Measurements from ENCODE around the gene GEMIN4.

GEMIN4 gene

GRCh38 chr17:742147-742793 is 9.8 kb downstream of the GEMIN4 start:
- Histone ChIP-seq H4K20me1 (ENCODE audit: insufficient read depth, low read length) (peaks cover 80% of the 10 kb centered on the region), H3K9ac (ENCODE audit: low read depth, low read length) (no peak overlapping the region), H3K27me3 (ENCODE audit: insufficient read depth, low read length, poor library complexity) (no peaks in the 10 kb centered on the region), H3K27ac (ENCODE audit: low read length) (no peak overlapping the region), H3K4me3 (ENCODE audit: low read depth in 1 of 2, low read length in 2 of 2) (no peak overlapping the region), H3K9me3 (ENCODE audit: insufficient read depth, low read length, severe bottlenecking) (no peaks in the 10 kb centered on the region), H3K79me2 (ENCODE audit: insufficient read depth, low read length) (peaks cover 69% of the 10 kb centered on the region), H3K4me1 (ENCODE audit: insufficient read depth, low read length) (peaks cover 8% of the 10 kb centered on the region; the same call in 1 of the 2 replicates), H2AFZ (ENCODE audit: low read depth, low read length) (no peak overlapping the region), H3K36me3 (ENCODE audit: insufficient read depth, low read length) (peaks cover 91% of the 10 kb centered on the region), H3K4me2 (ENCODE audit: insufficient read depth, low read length) (no peak overlapping the region)
- no peak for TF ChIP-seq EZH2 (IDR thresholded peaks at IDR 0.05; ENCODE audit: borderline replicate concordance, low read depth, low read length, severe bottlenecking)
- no peak for TF ChIP-seq CTCF (IDR thresholded peaks at IDR 0.05; ENCODE audit: borderline replicate concordance, extremely low read depth, low read length, poor library complexity, severe bottlenecking)
- no peak for DNase-seq
- no peak for ATAC-seq (ENCODE audit: insufficient read depth, low read depth)

- TF ChIP-seq CTCF (IDR thresholded peaks at IDR 0.05; ENCODE audit: borderline replicate concordance, extremely low read depth, low read length, poor library complexity, severe bottlenecking) (no peak), EZH2 (IDR thresholded peaks at IDR 0.05; ENCODE audit: borderline replicate concordance, low read depth, low read length, severe bottlenecking) (no peak)
- ATAC-seq (ENCODE audit: insufficient read depth, low read depth) (no peak), DNase-seq (no peak)
- Histone ChIP-seq H3K4me2 (ENCODE audit: insufficient read depth, low read length) (no peak overlapping the region), H3K4me3 (ENCODE audit: low read depth in 1 of 2, low read length in 2 of 2) (no peak overlapping the region), H3K9me3 (ENCODE audit: insufficient read depth, low read length, severe bottlenecking) (no peaks in the 10 kb centered on the region), H4K20me1 (ENCODE audit: insufficient read depth, low read length) (peaks cover 62% of the 10 kb centered on the region), H3K79me2 (ENCODE audit: insufficient read depth, low read length) (peaks cover 51% of the 10 kb centered on the region), H3K36me3 (ENCODE audit: insufficient read depth, low read length) (peaks cover 75% of the 10 kb centered on the region), H2AFZ (ENCODE audit: low read depth, low read length) (no peak overlapping the region), H3K27me3 (ENCODE audit: insufficient read depth, low read length, poor library complexity) (no peaks in the 10 kb centered on the region), H3K9ac (ENCODE audit: low read depth, low read length) (no peak overlapping the region), H3K27ac (ENCODE audit: low read length) (no peak overlapping the region), H3K4me1 (ENCODE audit: insufficient read depth, low read length) (peaks cover 8% of the 10 kb centered on the region; the same call in 1 of the 2 replicates)
These were observed 11.6 kb downstream of the GEMIN4 start for GRCh38 chr17:740240-741017.

DNA sequence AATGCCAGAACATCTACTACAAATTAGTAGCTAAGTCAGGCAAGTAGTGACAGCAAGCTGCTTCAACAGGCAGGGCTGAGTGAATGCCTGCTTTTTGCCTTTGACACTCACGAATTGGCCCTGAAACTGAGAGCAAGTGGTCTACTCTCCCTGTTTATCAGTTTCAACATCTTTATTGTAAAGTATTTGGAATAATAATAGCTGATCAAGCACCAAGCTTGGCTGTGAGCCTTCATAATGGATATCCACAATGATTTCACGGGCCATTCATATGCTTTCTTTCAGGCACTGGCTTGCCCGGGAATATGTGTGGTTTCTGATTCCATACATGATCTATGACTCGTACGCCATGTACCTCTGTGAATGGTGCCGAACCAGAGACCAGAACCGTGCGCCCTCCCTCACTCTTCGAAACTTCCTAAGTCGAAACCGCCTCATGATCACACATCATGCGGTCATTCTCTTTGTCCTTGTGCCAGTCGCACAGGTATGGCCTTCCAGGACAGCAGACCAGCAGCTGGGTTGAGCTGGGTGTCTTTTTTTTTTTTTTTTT is 14.4 kb downstream of the GEMIN4 start:
- H3K27ac ChIP-seq (ENCODE audit: low read length), result no peak overlapping the region
- no peak for TF ChIP-seq EZH2 (IDR thresholded peaks at IDR 0.05; ENCODE audit: borderline replicate concordance, low read depth, low read length, severe bottlenecking)
- TF ChIP-seq CTCF (IDR thresholded peaks at IDR 0.05; ENCODE audit: borderline replicate concordance, extremely low read depth, low read length, poor library complexity, severe bottlenecking), result no peak
- H3K79me2 ChIP-seq (ENCODE audit: insufficient read depth, low read length), result peaks cover 39% of the 10 kb centered on the region
- no peaks in the 10 kb centered on the region for H3K27me3 ChIP-seq (ENCODE audit: insufficient read depth, low read length, poor library complexity)
- peaks cover 35% of the 10 kb centered on the region for H4K20me1 ChIP-seq (ENCODE audit: insufficient read depth, low read length)
- no peak overlapping the region for H3K4me2 ChIP-seq (ENCODE audit: insufficient read depth, low read length)
- H2AFZ ChIP-seq (ENCODE audit: low read depth, low read length), result no peak overlapping the region
- H3K9me3 ChIP-seq (ENCODE audit: insufficient read depth, low read length, severe bottlenecking), result no peaks in the 10 kb centered on the region
- H3K4me3 ChIP-seq (ENCODE audit: low read depth in 1 of 2, low read length in 2 of 2), result no peak overlapping the region
- no peak for ATAC-seq (ENCODE audit: insufficient read depth, low read depth)
- peaks cover 22% of the 10 kb centered on the region for H3K4me1 ChIP-seq (ENCODE audit: insufficient read depth, low read length)
- DNase-seq, result no peak
- H3K36me3 ChIP-seq (ENCODE audit: insufficient read depth, low read length), result peaks cover 47% of the 10 kb centered on the region
- no peak overlapping the region for H3K9ac ChIP-seq (ENCODE audit: low read depth, low read length)
